BLaER1 treated with 17β-estradiol and CSF1 and Interleukin-3, amounts not matched to agents 10 nM and 100 nM (cell line): ENCODE measurements around the gene ZNF584.

Source experiments
- H3K27ac ChIP-seq, 11 experiments: shearing (Covaris generic); formaldehyde crosslinking; 2 replicates each; pipeline ENCODE4 v1.8.1; 2022
- H3K27me3 ChIP-seq, 11 experiments: shearing (Covaris generic); formaldehyde crosslinking; 2 replicates each; pipeline ENCODE4 v1.8.1; 2022
- H3K36me3 ChIP-seq, 11 experiments: shearing (Covaris generic); formaldehyde crosslinking; 2 replicates each; pipeline ENCODE4 v1.8.1; 2022
- H3K4me1 ChIP-seq, 10 experiments: shearing (Covaris generic); formaldehyde crosslinking; 2 replicates each; pipeline ENCODE4 v1.8.1; 2022
- H3K4me2 ChIP-seq, 11 experiments: shearing (Covaris generic); formaldehyde crosslinking; 2 replicates each; pipeline ENCODE4 v1.8.1; 2022
- H3K4me3 ChIP-seq, 10 experiments: shearing (Covaris generic); formaldehyde crosslinking; 2 replicates each; pipeline ENCODE4 v1.8.1; 2022
- H3K9ac ChIP-seq, 11 experiments: shearing (Covaris generic); formaldehyde crosslinking; 2 replicates each; pipeline ENCODE4 v1.8.1; 2022
- H3K9me3 ChIP-seq, 11 experiments: shearing (Covaris generic); formaldehyde crosslinking; replicated peaks in 1 of 11; 2 replicates each; pipeline ENCODE4 v1.8.1; 2022
- H4K20me1 ChIP-seq, 11 experiments: shearing (Covaris generic); formaldehyde crosslinking; 2 replicates each; pipeline ENCODE4 v1.8.1; 2022
- Cebpa-rat ChIP-seq, 11 experiments: shearing (Covaris generic); IDR thresholded peaks; 2 replicates each; pipeline ENCODE4 v1.8.1; 2022

Gene ZNF584

DNA sequence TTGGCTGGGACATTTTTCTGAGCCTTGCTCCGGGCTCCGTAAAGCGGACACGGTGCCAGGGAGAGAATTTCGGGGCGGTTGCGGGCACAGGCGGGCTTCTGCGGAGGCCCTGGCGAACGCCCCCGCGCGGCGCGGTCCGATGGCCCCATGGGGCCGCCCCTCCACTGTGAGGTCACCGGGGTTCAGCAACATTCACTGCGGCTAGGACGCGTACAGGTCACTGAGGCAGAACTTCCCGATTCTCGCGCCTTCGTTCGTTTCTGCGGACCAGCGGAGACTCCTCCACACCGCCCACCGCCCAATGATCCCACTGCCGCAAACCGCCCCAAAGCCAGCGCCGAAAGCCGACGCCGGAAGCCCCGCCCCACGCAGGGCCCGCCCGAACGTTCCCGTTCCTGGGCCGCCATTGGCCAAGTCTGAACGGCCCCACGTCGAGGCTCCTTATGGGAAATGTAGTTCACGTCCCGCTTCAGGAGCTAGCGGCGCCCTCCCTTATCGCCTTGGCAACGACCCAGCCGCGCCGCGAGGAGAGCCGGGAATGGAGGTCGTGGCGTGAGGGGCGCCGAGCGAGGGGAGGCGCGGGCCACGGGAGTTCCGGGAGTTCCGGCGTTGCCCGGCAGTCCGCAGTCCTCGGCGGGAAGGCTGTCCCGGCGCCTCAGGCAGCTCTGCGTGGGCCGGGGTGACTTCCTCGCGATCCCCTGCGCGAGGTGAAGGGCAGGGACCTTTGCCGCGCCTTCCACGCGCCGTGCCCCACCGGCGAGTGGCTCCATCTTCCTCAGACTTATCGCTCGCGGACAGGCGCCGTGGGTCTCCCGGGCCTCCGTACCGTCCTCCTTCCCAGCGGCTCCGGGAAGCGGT, at the start of gene ZNF584:
Gene ZNF584, plus strand, starts transcription at position 498 of the 858 bp plus-strand sequence. CDS start 499 bp downstream, outside the sequence.
- peak within 1 kb of the TSS; percentile 75 to 92 (median 84) for H3K27ac ChIP-seq
- no peaks in the 10 kb centered on the region for H3K27me3 ChIP-seq
- H3K4me1 ChIP-seq, result peaks cover 24 to 28% (median 27%) of the 10 kb centered on the region in 10 experiments
- peak within 1 kb of the TSS; percentile 84 to 98 (median 92) for H3K4me3 ChIP-seq
- peaks cover 0 to 17% (median 0%) of the 10 kb centered on the region in 11 experiments; a peak in 3 of 22 replicates for H4K20me1 ChIP-seq
- peak within 1 kb of the TSS; percentile 77 to 91 (median 85) for H3K9ac ChIP-seq
- H3K9me3 ChIP-seq, result no peaks in the 10 kb centered on the region; a peak in 1 of 22 replicates
- TF ChIP-seq Cebpa-rat (IDR thresholded peaks at IDR 0.05), result no peak
- peaks cover 0 to 23% (median 0%) of the 10 kb centered on the region in 11 experiments; a peak in 6 of 22 replicates for H3K36me3 ChIP-seq
- H3K4me2 ChIP-seq, result peak within 1 kb of the TSS; percentile 91 to 100 (median 97)

DNA sequence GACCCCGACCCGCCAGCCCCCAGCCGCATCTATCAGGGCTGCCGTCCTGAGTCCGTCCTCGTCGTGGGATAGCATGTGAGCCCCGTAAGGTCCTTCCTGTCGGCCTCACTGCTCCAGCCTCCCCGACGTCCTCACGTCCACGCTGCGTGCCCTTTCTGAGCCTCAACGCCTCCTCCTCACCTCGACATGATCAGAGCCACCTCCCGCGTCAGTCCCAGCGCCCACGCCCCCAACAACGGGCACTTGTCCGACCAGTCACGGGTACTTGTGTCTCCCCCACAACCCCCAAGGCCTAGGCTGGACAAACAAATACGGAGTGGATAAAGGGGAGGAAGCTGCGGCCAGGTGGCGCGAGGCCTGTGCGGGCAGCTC, 46.6 kb upstream of the ZNF584 start:
- H3K4me2 ChIP-seq, result peak overlapping the region; percentile 84 to 95 (median 87)
- peaks cover 0 to 13% (median 5%) of the 10 kb centered on the region in 11 experiments; a peak in 11 of 22 replicates for H4K20me1 ChIP-seq
- peaks cover 10 to 18% (median 14%) of the 10 kb centered on the region in 11 experiments for H3K27me3 ChIP-seq
- peaks cover 0 to 3% (median 0%) of the 10 kb centered on the region in 11 experiments; a peak in 5 of 22 replicates for H3K36me3 ChIP-seq
- H3K9ac ChIP-seq, result peak overlapping the region; percentile 79 to 93 (median 90)
- peak overlapping the region; percentile 83 to 94 (median 91) for H3K27ac ChIP-seq
- peaks cover 38 to 81% (median 71%) of the 10 kb centered on the region in 10 experiments for H3K4me1 ChIP-seq
- no peaks in the 10 kb centered on the region for H3K9me3 ChIP-seq
- peak overlapping the region; percentile 59 to 75 (median 68) for H3K4me3 ChIP-seq
- TF ChIP-seq Cebpa-rat (IDR thresholded peaks at IDR 0.05), result no peak

DNA sequence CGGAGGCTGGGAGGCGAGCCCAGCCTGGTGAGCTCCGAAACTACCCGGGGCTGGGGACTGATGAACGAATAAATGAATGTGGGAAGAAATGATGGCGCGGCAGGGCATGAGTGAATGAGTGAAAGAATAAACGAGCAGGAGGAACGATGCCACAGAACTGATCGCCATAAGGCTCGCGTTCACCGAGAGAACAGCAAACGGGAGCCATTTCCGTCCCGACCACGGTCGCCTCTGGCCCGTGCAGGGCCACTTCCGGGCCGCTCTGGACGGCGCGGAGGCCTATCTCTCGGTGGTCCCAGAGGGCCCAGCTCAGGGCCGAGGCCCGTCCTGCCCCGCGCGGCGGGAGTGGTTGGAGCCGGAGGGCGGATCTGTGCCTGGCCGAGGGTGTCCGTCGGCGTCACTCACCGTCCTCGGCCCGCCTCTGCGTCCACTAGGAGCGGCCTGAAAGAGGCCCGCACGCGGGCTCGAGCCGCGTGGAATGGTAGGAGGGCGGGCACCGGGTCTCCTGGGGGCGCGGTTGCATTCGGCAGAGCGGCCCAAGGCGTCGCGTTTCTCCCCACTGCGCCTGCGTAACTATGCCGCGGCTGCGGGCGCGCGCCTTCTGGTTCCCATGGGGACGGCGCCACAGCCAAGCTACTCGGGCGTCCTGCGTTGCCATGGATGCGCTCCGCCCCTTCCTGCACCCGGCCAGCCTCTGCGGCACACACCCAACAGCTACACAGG, 46.0 kb upstream of the ZNF584 start, which contains the start of gene ZNF497:
Gene ZNF497, minus strand, starts transcription at position 480 of the 723 bp plus-strand sequence. CDS start 5,116 bp downstream, outside the sequence.
- no peak for TF ChIP-seq Cebpa-rat (IDR thresholded peaks at IDR 0.05)
- Histone ChIP-seq H3K9ac (peak within 1 kb of the TSS; percentile 79 to 93 (median 90)), H3K4me1 (peaks cover 33 to 77% (median 67%) of the 10 kb centered on the region in 10 experiments), H3K27ac (peak within 1 kb of the TSS; percentile 83 to 94 (median 91)), H3K4me2 (peak within 1 kb of the TSS; percentile 84 to 95 (median 87)), H3K4me3 (peak within 1 kb of the TSS; percentile 59 to 75 (median 68)), H3K36me3 (peaks cover 0 to 8% (median 5%) of the 10 kb centered on the region in 11 experiments; a peak in 14 of 22 replicates), H3K27me3 (peaks cover 5 to 12% (median 8%) of the 10 kb centered on the region in 11 experiments), H4K20me1 (peaks cover 0 to 7% (median 0%) of the 10 kb centered on the region in 11 experiments; a peak in 6 of 22 replicates), H3K9me3 (no peaks in the 10 kb centered on the region; a peak in 1 of 22 replicates)

DNA sequence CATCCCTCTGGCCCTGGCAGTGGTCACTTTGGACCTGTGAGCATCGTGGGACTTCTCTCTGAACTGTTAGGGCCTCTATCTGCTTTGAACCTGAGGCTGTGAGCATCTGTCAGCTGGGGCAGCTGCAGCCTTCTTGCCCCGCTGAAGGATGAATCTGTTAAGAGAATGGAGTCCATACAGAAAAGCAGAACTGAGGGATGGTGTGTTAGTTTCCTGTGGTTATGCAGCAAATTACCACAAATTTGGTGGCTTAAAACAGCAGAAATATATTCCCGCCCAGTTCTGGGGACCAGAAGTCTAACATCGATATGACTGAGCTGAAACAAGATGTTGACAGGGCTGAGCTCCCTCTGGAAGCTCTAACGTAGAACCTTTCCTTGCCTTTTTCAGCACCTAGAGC, 44.3 kb upstream of the ZNF584 start:
- Histone ChIP-seq H3K4me3 (no peak overlapping the region), H3K9me3 (no peaks in the 10 kb centered on the region; a peak in 1 of 22 replicates), H3K36me3 (peaks cover 11 to 25% (median 22%) of the 10 kb centered on the region in 11 experiments; a peak in 18 of 22 replicates), H4K20me1 (no peaks in the 10 kb centered on the region), H3K27ac (peak overlapping the region in 7 of 11 experiments; percentile 8 to 92 (median 52); a peak in 13 of 22 replicates), H3K27me3 (no peaks in the 10 kb centered on the region), H3K4me1 (peaks cover 31 to 62% (median 54%) of the 10 kb centered on the region in 10 experiments), H3K4me2 (peak overlapping the region; percentile 84 to 95 (median 87)), H3K9ac (peak overlapping the region in 8 of 11 experiments; percentile 0 to 48 (median 22); a peak in 10 of 22 replicates)
- no peak for TF ChIP-seq Cebpa-rat (IDR thresholded peaks at IDR 0.05)

DNA sequence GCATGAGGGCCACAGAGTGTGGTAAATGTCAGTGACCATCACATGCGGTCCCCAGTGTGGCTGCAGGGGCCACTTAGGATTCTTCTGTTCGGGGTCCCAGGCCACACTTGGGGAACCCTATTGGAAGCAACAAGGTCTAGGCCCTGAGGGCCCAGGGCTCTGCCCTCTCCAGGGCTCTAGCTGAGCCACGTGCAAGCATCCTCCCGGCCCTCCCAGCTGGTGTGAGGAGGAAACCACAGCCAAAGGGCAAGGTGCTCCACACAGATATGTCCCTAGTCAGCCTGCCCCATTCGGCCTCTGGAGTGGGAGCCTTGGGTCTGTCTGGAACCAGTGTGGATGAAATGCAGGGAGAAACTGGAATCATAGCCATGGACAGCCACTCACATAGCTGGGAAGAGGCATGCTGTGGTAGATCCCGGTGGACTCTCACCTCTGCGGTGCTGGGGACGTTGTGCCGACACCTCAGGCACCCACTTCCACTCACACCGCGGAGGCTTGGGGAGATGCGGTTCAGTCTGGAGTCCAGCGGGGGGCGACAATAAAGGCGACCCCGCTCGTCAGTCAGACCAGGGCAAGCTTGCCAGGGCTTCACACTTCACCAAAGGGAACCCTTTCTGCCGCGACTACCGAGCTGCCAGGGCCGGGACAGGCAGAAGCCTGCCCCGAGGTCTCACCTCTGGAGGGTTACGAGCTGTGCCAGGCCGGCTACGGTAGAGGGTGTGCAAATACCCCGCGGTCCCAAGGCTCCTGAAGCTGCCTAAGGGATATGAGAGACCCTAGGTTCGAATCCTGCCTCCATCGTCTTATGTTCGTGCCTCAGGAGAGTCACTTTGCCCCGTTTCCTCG, 41.6 kb upstream of the ZNF584 start:
- no peak overlapping the region for H3K4me3 ChIP-seq
- H3K36me3 ChIP-seq, result peaks cover 11 to 27% (median 24%) of the 10 kb centered on the region in 11 experiments; a peak in 18 of 22 replicates
- peak overlapping the region in 6 of 11 experiments; percentile 8 to 87 (median 41); a peak in 7 of 22 replicates for H3K4me2 ChIP-seq
- H3K27me3 ChIP-seq, result no peaks in the 10 kb centered on the region
- TF ChIP-seq Cebpa-rat (IDR thresholded peaks at IDR 0.05), result no peak
- H3K27ac ChIP-seq, result 0 out of 22 replicates have a peak overlapping the region, but pooled peaks of 2 of the 11 experiments have one; percentile 1 to 15
- no peaks in the 10 kb centered on the region for H4K20me1 ChIP-seq
- peaks cover 24 to 50% (median 42%) of the 10 kb centered on the region in 10 experiments for H3K4me1 ChIP-seq
- H3K9me3 ChIP-seq, result no peaks in the 10 kb centered on the region; a peak in 1 of 22 replicates
- H3K9ac ChIP-seq, result peak overlapping the region in 2 of 11 experiments; percentile 7 to 23; a peak in 2 of 22 replicates

DNA sequence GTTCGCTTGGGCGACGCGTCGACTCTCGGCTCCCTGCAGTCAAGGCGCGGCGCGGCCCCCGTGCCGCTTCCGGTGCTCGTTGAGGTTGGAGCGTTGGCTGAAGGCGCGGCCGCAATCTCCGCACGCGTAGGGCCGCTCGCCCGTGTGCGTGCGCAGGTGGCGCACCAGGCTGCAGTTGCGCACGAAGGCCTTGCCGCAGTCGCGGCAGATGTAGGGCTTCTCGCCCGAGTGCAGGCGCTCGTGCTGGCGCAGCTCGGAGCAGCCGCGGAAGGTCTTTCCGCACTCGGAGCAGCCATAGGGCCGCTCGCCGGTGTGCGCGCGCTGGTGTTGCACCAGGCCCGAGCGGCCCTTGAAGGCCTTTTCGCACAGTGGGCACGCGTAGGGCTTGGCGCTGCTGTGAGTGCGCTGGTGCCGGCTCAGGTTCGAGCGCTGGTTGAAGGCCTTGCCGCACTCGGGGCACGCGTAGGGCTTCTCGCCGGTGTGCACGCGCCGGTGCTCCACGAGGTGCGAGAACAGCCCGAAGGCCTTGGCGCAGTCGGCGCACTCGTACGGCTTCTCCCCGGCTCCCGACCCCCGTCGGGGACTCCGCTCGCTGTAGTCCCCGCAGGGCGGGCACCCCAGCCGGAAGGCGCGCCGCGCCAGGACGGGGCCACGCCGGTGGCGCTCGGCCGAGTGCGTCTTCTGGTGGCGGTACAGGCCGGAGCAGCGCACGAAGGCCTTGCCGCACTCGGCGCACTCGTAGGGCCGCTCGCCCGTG, 40.6 kb upstream of the ZNF584 start:
- Histone ChIP-seq H3K9me3 (no peaks in the 10 kb centered on the region; a peak in 1 of 22 replicates), H4K20me1 (no peaks in the 10 kb centered on the region; a peak in 1 of 22 replicates), H3K4me2 (no peak overlapping the region), H3K27me3 (no peaks in the 10 kb centered on the region), H3K9ac (no peak overlapping the region), H3K4me3 (no peak overlapping the region), H3K36me3 (peaks cover 11 to 27% (median 24%) of the 10 kb centered on the region in 11 experiments; a peak in 18 of 22 replicates), H3K4me1 (peaks cover 22 to 53% (median 43%) of the 10 kb centered on the region in 10 experiments), H3K27ac (no peak overlapping the region)
- TF ChIP-seq Cebpa-rat (IDR thresholded peaks at IDR 0.05), result no peak
